Measurements from ENCODE around the gene USP7.
"Not testable (repeated sequence)": the region's sequence is repeated elsewhere in the genome, so short reads cannot be mapped to it uniquely, and the experiment has no call there.

DNA sequence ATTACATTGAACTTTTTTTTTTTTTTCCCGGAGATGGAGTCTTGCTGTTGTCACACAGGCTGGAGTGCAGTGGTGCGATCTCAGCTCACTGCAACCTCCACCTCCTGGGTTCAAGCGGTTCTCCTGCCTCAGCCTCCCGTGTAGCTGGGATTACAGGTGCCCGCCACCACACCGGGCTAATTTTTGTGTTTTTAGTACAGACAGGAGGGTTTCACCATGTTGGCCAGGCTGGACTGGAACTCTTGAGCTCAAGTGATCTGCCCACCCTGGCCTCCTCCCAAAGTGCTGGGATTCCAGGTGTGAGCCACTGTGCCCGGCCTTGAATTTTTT, 89.9 kb downstream of the USP7 start:
- TF ChIP-seq, protein P1, sequence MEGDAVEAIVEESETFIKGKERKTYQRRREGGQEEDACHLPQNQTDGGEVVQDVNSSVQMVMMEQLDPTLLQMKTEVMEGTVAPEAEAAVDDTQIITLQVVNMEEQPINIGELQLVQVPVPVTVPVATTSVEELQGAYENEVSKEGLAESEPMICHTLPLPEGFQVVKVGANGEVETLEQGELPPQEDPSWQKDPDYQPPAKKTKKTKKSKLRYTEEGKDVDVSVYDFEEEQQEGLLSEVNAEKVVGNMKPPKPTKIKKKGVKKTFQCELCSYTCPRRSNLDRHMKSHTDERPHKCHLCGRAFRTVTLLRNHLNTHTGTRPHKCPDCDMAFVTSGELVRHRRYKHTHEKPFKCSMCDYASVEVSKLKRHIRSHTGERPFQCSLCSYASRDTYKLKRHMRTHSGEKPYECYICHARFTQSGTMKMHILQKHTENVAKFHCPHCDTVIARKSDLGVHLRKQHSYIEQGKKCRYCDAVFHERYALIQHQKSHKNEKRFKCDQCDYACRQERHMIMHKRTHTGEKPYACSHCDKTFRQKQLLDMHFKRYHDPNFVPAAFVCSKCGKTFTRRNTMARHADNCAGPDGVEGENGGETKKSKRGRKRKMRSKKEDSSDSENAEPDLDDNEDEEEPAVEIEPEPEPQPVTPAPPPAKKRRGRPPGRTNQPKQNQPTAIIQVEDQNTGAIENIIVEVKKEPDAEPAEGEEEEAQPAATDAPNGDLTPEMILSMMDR (optimal IDR thresholded peaks at IDR 0.05 in 1 of 3, IDR thresholded peaks at IDR 0.05 in 1 of 3, conservative IDR thresholded peaks at IDR 0.05 in 1 of 3; ENCODE audit: extremely low read depth in 1 of 3, insufficient read depth in 2 of 3, low read length in 3 of 3): not testable (repeated sequence)
- not testable (repeated sequence) for TF ChIP-seq EZH2 (IDR thresholded peaks at IDR 0.05; ENCODE audit: low read length)
